BJ (cell line): ENCODE data around the gene SYAP1. TPM values are rescaled to one million over a fixed set of nuclear protein-coding genes. Genes with fewer than 3 reads are reported as not detected.
"Not testable (repeated sequence)": the region's sequence is repeated elsewhere in the genome, so short reads cannot be mapped to it uniquely, and the experiment has no call there.

Experiments
- CTCF ChIA-PET: fragments of 350-600 bp; formaldehyde crosslinking; extraction: SDS; loops from one replicate; lab custom pipeline; 2021; ENCODE audit warnings: antibody characterized with exemption, inconsistent platforms; lab: Yijun Ruan, JAX
- POLR2A ChIA-PET: fragments of 300-600 bp; sonication (Branson Sonifier 250); formaldehyde crosslinking; extraction: SDS; loops from one replicate; lab custom pipeline; 2021; ENCODE audit warnings: antibody characterized with exemption; lab: Charles Lee
- DNase-seq: peaks from one replicate; pipeline ENCODE4 v3.0.0-alpha.2; 2011; ENCODE audit warnings: low read depth
- H3K27me3 ChIP-seq: 2 replicates; pipeline ENCODE4 v1.6.0; 2011; ENCODE audit warnings: low read length; ENCODE audit not compliant: control insufficient read depth, insufficient read depth
- H3K36me3 ChIP-seq: 2 replicates; pipeline ENCODE4 v1.5.1; 2011; ENCODE audit warnings: low read length; ENCODE audit not compliant: control insufficient read depth, insufficient read depth
- H3K4me3 ChIP-seq: 2 replicates; pipeline ENCODE4 v1.5.1; 2011; ENCODE audit warnings: low read depth, mild to moderate bottlenecking, control low read depth, low read length
- CTCF ChIP-seq: IDR thresholded peaks from 2 replicates; pipeline ENCODE4 v1.5.1; 2011; ENCODE audit warnings: low read depth, mild to moderate bottlenecking, control low read depth, inconsistent platforms, low read length, moderate library complexity; ENCODE audit not compliant: insufficient read depth
- polyA plus RNA-seq: library from polyadenylated mRNA; depleted of rRNA; stranded (reverse); fragments of >200 nt; gene quantifications from 2 replicates; pipeline ENCODE4 v1.2.3, GENCODE V29; 2011

The SYAP1 gene
- polyA plus RNA-seq, 1 experiment: 7.3 TPM

GRCh38 chrX:16778993-16779392 is 59.6 kb downstream of the SYAP1 start:
- ChIA-PET POLR2A (no interaction called here), CTCF (no interaction called here)
- no peak for TF ChIP-seq CTCF

GRCh38 chrX:16779815-16780214 is 60.4 kb downstream of the SYAP1 start:
- CTCF ChIA-PET, DNase-seq, H3K36me3 ChIP-seq, H3K4me3 ChIP-seq, H3K27me3 ChIP-seq, POLR2A ChIA-PET: not testable (repeated sequence)

More at GRCh38 chrX:16778993-16779392, 59.6 kb downstream of the SYAP1 start:
- DNase-seq: no peak
- Histone ChIP-seq H3K27me3 (no peaks in the 10 kb centered on the region), H3K4me3 (no peak overlapping the region), H3K36me3 (no peaks in the 10 kb centered on the region)

GRCh38 chrX:16783452-16783851 is 64.0 kb downstream of the SYAP1 start:
- no peaks in the 10 kb centered on the region for H3K27me3 ChIP-seq
- ChIA-PET CTCF (no interaction called here), POLR2A (no interaction called here)
- H3K36me3 ChIP-seq: no peaks in the 10 kb centered on the region
- H3K4me3 ChIP-seq: no peak overlapping the region
- DNase-seq: no peak
- no peak for TF ChIP-seq CTCF

GRCh38 chrX:16784440-16784839 is 65.0 kb downstream of the SYAP1 start:
- CTCF ChIA-PET, POLR2A ChIA-PET: not testable (repeated sequence)

GRCh38 chrX:16785247-16786138 is 66.1 kb downstream of the SYAP1 start:
- no peak for DNase-seq
- TF ChIP-seq CTCF: no peak
- Histone ChIP-seq H3K27me3 (no peaks in the 10 kb centered on the region), H3K36me3 (no peaks in the 10 kb centered on the region), H3K4me3 (peak overlapping the region; percentile 60)
- POLR2A ChIA-PET: no interaction called here
- CTCF ChIA-PET: interaction anchor here (0.7 kb wide), 1 partner anchor 276 kb away, joined by 4 read pairs; no protein-coding TSS in a partner anchor

More at GRCh38 chrX:16784440-16784839, 65.0 kb downstream of the SYAP1 start:
- not testable (repeated sequence) for H3K36me3 ChIP-seq, DNase-seq, H3K27me3 ChIP-seq, H3K4me3 ChIP-seq

- peak within 1 kb of the TSS; percentile 78 for H3K4me3 ChIP-seq
- H3K36me3 ChIP-seq: no peaks in the 10 kb centered on the region
- POLR2A ChIA-PET: no interaction called here
- CTCF ChIA-PET: interaction anchor here (0.7 kb wide), 1 partner anchor 275 kb away, joined by 4 read pairs; no protein-coding TSS in a partner anchor
- H3K27me3 ChIP-seq: no peaks in the 10 kb centered on the region
- no peak for TF ChIP-seq CTCF
- DNase-seq: peak; percentile 95
These were observed 66.9 kb downstream of the SYAP1 start, which contains the start of gene TXLNG for GRCh38 chrX:16786139-16786790. TXLNG (plus strand) TSS chrX:16786466; CDS start chrX:16786488, 22 bp downstream.
